Measurements from ENCODE around the gene PIK3R1.
A peak's percentile ranks its signal among the peaks of the same experiment; 100 is the strongest.

The PIK3R1 gene

DNA sequence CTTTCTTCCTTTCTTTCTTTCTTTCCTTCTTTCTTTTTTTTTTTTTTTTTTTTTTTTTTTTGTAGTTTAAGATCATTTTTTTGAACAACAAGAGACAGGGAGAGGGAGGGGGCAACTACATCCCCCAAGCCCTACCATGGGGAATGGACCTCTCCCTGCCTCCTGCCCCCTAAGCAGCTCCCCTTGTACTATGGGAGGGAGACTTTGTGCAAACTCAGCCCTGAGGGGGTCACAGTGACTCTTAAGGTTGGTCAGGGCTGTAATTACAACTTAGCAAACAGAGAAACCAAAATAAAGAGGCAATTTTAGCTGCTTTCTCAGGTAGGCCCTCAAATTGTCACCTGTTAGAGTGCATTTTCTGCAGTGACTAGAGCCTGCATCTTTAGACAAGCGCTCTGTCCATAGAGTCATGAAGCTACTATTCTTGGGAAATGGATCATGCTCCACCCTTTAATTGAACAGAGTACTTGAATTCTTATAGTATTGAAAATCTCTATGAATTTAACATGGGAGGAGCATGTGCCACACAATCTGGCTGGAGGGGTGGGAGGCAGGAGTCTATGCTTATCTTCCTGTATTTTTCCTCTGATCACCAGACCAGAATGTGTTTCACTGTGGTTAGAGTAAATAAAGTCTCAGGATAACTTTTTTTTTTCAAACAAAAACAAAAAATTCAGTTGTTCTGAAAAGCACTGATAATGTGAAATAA lies 24.3 kb upstream of the PIK3R1 start:
- no peak overlapping the region for H3K4me3 ChIP-seq (ENCODE audit: low read depth, low read length)
- TF ChIP-seq, protein P1, sequence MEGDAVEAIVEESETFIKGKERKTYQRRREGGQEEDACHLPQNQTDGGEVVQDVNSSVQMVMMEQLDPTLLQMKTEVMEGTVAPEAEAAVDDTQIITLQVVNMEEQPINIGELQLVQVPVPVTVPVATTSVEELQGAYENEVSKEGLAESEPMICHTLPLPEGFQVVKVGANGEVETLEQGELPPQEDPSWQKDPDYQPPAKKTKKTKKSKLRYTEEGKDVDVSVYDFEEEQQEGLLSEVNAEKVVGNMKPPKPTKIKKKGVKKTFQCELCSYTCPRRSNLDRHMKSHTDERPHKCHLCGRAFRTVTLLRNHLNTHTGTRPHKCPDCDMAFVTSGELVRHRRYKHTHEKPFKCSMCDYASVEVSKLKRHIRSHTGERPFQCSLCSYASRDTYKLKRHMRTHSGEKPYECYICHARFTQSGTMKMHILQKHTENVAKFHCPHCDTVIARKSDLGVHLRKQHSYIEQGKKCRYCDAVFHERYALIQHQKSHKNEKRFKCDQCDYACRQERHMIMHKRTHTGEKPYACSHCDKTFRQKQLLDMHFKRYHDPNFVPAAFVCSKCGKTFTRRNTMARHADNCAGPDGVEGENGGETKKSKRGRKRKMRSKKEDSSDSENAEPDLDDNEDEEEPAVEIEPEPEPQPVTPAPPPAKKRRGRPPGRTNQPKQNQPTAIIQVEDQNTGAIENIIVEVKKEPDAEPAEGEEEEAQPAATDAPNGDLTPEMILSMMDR (IDR thresholded peaks at IDR 0.05; ENCODE audit: low read depth, low read length), result no peak
- DNase-seq (ENCODE audit: low read depth, low spot score), result no peak
- in situ Hi-C loops (cut with HindIII; ENCODE audit: low sequenced_read_pairs), result no loop called here

DNA sequence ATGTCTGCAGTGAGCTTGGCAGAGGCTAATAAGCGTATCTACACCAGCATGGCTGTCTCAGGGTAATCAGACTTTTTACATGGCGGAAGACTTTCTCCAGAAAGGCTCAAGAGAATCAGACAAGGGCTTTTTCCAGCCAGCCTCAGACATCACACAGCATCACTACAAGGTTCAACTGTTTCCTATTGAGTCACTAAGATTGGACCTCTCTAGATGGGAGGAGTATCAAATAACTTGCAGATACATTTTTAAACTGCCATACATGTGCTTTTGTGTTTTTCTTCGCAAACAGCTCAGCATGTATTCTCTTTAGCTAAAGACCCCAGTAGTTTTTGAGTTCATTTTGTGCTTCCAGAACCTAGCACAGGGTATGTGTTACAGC lies 22.9 kb upstream of the PIK3R1 start:
- peak; percentile 49 for DNase-seq (ENCODE audit: low read depth, low spot score)

DNA sequence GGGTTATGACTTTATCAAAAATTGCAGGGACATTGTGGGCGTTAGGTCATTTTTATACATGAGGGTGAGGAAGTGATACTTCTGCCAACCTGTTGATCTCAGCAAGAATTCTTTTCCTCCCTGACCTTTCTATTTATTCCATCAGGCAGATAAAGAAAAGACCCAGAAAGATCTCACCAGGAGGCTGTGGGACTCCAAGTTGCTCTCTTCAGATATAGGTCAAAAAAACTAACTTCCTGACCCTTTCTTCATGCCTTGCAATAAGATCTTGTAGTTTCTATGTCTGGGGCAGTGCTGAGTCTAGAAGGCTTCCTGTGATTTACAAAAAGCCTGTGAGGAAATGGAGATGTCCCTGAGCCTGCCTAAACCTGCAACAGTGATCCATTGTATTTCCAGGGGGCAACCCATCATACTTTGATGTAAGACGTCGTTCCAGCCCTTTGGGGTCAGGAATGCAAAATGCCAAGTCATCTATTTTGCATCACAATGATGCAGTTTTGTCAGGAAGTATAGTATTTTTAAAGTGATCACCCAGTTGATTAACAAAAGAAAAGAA lies 22.0 kb upstream of the PIK3R1 start:
- in situ Hi-C loops (cut with HindIII; ENCODE audit: low sequenced_read_pairs), result no loop called here

More for the DNA sequence above, 22.9 kb upstream of the PIK3R1 start:
- TF ChIP-seq, protein P1 (IDR thresholded peaks at IDR 0.05; ENCODE audit: low read depth, low read length), result no peak
- in situ Hi-C loops (cut with HindIII; ENCODE audit: low sequenced_read_pairs), result no loop called here
- H3K4me3 ChIP-seq (ENCODE audit: low read depth, low read length), result no peak overlapping the region

DNA sequence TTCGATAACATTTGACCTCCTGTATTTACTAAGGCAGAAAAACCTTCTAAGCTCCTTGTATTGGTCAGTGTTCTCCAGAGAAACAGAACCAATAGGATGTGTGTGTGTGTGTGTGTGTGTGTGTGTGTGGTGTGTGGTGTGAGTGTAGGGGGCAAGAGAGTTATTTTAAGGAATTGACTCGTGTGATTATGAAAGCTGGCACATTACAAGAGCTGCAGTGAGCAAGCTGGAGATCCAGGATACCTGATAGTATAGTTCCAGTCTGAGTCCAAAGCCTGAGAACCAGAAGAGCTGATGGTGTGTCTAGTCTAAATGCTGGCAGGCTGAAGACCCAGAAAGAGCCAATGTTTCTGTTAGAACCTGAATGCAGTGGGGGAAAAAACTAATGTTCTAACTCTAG lies 21.2 kb upstream of the PIK3R1 start:
- H3K4me3 ChIP-seq (ENCODE audit: low read depth, low read length), result no peak overlapping the region
- DNase-seq (ENCODE audit: low read depth, low spot score), result no peak
- in situ Hi-C loops (cut with HindIII; ENCODE audit: low sequenced_read_pairs), result no loop called here
- TF ChIP-seq, protein P1 (IDR thresholded peaks at IDR 0.05; ENCODE audit: low read depth, low read length), result no peak

More for the DNA sequence above, 22.0 kb upstream of the PIK3R1 start:
- DNase-seq (ENCODE audit: low read depth, low spot score), result peak; percentile 37
- TF ChIP-seq, protein P1 (IDR thresholded peaks at IDR 0.05; ENCODE audit: low read depth, low read length), result no peak
- no peak overlapping the region for H3K4me3 ChIP-seq (ENCODE audit: low read depth, low read length)

DNA sequence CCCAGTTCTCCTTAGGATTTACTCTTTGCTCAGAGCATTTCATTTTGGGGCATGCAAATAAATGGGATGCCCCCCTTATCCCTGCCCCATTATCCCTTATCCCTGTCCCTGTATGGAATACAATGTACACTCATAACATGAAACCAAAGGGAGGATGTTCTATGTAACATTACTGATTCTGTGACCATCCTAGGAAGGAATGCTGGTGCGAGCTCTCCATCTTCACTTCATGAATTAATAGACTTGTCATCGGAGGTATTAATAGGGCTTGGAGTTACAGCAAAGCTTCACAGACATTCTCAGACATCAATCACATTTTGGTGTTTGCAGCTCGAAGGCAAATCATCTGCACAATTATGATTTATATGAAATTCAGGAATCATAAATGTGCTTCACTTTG lies 20.4 kb upstream of the PIK3R1 start:
- TF ChIP-seq, protein P1 (IDR thresholded peaks at IDR 0.05; ENCODE audit: low read depth, low read length), result no peak
- no peak for DNase-seq (ENCODE audit: low read depth, low spot score)
- in situ Hi-C loops (cut with HindIII; ENCODE audit: low sequenced_read_pairs), result no loop called here
- H3K4me3 ChIP-seq (ENCODE audit: low read depth, low read length), result no peak overlapping the region

DNA sequence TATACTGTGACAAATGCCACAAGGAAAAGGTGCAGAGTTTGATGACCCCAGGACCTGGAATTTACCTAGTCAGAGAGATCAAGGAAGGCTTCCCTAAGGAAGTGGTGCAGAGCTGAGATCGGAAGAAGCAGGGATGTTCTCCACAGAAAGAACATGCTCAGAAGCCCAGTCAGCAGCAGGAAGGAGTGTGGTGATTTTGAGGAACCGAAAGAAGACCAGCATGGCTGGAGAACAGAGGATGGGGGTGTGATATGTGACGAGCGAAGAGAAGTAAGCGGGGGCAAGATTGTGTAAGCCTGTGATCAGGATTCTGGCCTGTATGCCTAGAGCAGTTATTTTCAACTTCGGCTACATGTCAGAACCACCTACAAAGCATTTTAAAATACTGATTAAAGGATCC lies 18.7 kb upstream of the PIK3R1 start:
- in situ Hi-C loops (cut with HindIII; ENCODE audit: low sequenced_read_pairs), result no loop called here
- no peak overlapping the region for H3K4me3 ChIP-seq (ENCODE audit: low read depth, low read length)
- TF ChIP-seq, protein P1 (IDR thresholded peaks at IDR 0.05; ENCODE audit: low read depth, low read length), result no peak
- no peak for DNase-seq (ENCODE audit: low read depth, low spot score)
